Common myeloid progenitor, CD34-positive (primary cell): ENCODE measurements around the gene EIF4E2.

Experiments used
- CTCF ChIA-PET: fragments of 350-600 bp; sonication (Branson Sonifier 250); formaldehyde crosslinking; loops from one replicate; lab custom pipeline; 2021; ENCODE audit warnings: antibody characterized with exemption; lab: Charles Lee
- POLR2A ChIA-PET: fragments of 350-600 bp; sonication (Branson Sonifier 250); formaldehyde crosslinking; loops from one replicate; lab custom pipeline; 2021; ENCODE audit warnings: antibody characterized with exemption; lab: Charles Lee
- DNase-seq, 3 donors: peaks; one replicate each; pipeline versions ENCODE4 v3.0.0 to v3.0.0-alpha.2; 2013
- H3K27ac ChIP-seq, 2 experiments: 1 replicate in 1 of 2; 2 replicates in 1 of 2; pipeline ENCODE4 v1.7.0; 2013; ENCODE audit warnings: inconsistent platforms in 2 of 2, low read length in 2 of 2, mild to moderate bottlenecking in 2 of 2, low read depth in 1 of 2, moderate library complexity in 1 of 2; ENCODE audit not compliant: severe bottlenecking in 2 of 2, insufficient read depth in 1 of 2, poor library complexity in 1 of 2
- H3K27me3 ChIP-seq, 5 experiments: replicated peaks in 2 of 5; 1 replicate in 3 of 5; 2 replicates in 2 of 5; pipeline versions ENCODE4 v1.6.1 to v1.7.0; 2013; ENCODE audit warnings: low read length in 4 of 5, mild to moderate bottlenecking in 2 of 5, moderate library complexity in 2 of 5, inconsistent platforms in 1 of 5; ENCODE audit not compliant: insufficient read depth in 5 of 5, control insufficient read depth in 4 of 5
- H3K36me3 ChIP-seq, 4 experiments: 1 replicate in 2 of 4; 2 replicates in 2 of 4; pipeline versions ENCODE4 v1.6.1 to v1.7.0; 2013; ENCODE audit warnings: low read length in 3 of 4, control low read depth in 1 of 4, mild to moderate bottlenecking in 1 of 4; ENCODE audit not compliant: control insufficient read depth in 4 of 4, insufficient read depth in 4 of 4
- H3K4me1 ChIP-seq, 4 experiments: 1 replicate in 3 of 4; 2 replicates in 1 of 4; pipeline versions ENCODE4 v1.6.1 to v1.7.1; 2013; ENCODE audit warnings: low read length in 3 of 4, mild to moderate bottlenecking in 3 of 4, control low read depth in 1 of 4, inconsistent platforms in 1 of 4, moderate library complexity in 1 of 4; ENCODE audit not compliant: control insufficient read depth in 4 of 4, insufficient read depth in 4 of 4; ENCODE audit errors: control extremely low read depth in 1 of 4
- H3K4me3 ChIP-seq, 7 experiments: 1 replicate in 4 of 7; 2 replicates in 3 of 7; pipeline versions ENCODE4 v1.5.1 to v1.7.0; 2013; ENCODE audit warnings: mild to moderate bottlenecking in 7 of 7, low read length in 6 of 7, moderate library complexity in 6 of 7, inconsistent platforms in 2 of 7, low read depth in 2 of 7, control low read depth in 1 of 7; ENCODE audit not compliant: insufficient read depth in 4 of 7, control insufficient read depth in 1 of 7; ENCODE audit errors: extremely low read depth in 1 of 7
- H3K9me3 ChIP-seq, 5 experiments: 1 replicate in 4 of 5; 2 replicates in 1 of 5; pipeline versions ENCODE4 v1.6.1 to v1.7.1; 2013; ENCODE audit warnings: low read length in 4 of 5, mild to moderate bottlenecking in 2 of 5, inconsistent platforms in 1 of 5, low read depth in 1 of 5, moderate library complexity in 1 of 5; ENCODE audit not compliant: control insufficient read depth in 4 of 5, insufficient read depth in 2 of 5; ENCODE audit errors: control extremely low read depth in 1 of 5
- WGBS: methylation state at CpG from one replicate; pipeline ENCODE4 v1.1.5; 2013; ENCODE audit not compliant: insufficient coverage; 5-methylcytosine and 5-hydroxymethylcytosine counted together

Gene EIF4E2

DNA sequence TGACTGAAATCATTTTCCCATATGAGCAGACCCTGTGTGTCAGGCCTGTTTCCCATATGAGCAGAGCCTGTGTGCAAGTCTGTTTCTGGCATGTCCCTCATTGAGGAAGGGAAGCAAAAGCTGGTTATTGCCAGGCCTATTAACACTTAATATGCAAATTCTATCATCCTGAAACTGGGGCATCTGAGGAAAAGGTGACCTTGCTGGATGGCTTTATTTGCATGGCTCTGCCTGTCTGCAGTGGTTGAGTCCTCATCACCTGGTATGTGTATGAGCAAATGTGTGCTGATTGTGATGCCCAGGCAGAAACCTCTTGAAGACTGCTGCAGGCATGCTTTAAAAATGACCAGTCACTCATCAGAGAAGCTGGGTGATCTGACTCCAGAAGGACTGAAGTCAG is 31.2 kb downstream of the EIF4E2 start:
- DNase-seq, result no peak
- peaks cover 9 to 37% (median 16%) of the 10 kb centered on the region in 4 experiments for H3K36me3 ChIP-seq
- ChIA-PET CTCF (interaction anchor here (1.2 kb wide), 1 partner anchor 18 kb away, joined by 4 read pairs; no protein-coding TSS in a partner anchor), POLR2A (no interaction called here)
- no peak overlapping the region for H3K4me3 ChIP-seq
- no peak overlapping the region for H3K27ac ChIP-seq
- H3K4me1 ChIP-seq, result peaks cover 0 to 3% (median 0%) of the 10 kb centered on the region in 4 experiments
- H3K27me3 ChIP-seq, result no peaks in the 10 kb centered on the region
- peaks cover 0 to 6% (median 0%) of the 10 kb centered on the region in 5 experiments for H3K9me3 ChIP-seq

DNA sequence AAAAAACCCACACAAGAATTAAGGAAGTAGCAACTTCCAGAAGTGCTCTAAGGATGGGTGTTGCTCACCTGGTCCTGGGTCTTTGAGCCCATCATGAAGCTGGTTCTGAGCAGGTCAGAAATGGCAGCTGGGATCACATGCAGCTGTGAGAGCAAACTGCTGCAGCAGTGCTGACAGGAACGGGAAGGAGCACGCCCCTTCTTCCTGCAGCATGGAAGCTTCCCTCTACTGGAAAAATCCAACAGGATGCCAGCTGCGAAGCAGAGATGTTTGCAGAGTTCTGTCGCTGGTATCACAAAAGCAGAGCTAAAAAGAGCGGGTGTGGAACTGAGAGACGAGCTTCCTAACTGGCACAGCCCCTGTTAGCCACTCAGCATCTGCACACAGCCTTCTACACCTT is 33.7 kb downstream of the EIF4E2 start:
- Histone ChIP-seq H3K9me3 (peaks cover 0 to 6% (median 0%) of the 10 kb centered on the region in 5 experiments), H3K4me1 (peaks cover 0 to 8% (median 0%) of the 10 kb centered on the region in 4 experiments), H3K27me3 (no peaks in the 10 kb centered on the region), H3K27ac (no peak overlapping the region), H3K36me3 (peaks cover 9 to 37% (median 16%) of the 10 kb centered on the region in 4 experiments), H3K4me3 (no peak overlapping the region)
- ChIA-PET POLR2A (interaction anchor here (0.6 kb wide), 1 partner anchor 12 kb away, joined by 5 read pairs; no protein-coding TSS in a partner anchor), CTCF (no interaction called here)
- 95% methylated on average over 5 of the region's 6 CpGs for WGBS
- DNase-seq, result no peak

DNA sequence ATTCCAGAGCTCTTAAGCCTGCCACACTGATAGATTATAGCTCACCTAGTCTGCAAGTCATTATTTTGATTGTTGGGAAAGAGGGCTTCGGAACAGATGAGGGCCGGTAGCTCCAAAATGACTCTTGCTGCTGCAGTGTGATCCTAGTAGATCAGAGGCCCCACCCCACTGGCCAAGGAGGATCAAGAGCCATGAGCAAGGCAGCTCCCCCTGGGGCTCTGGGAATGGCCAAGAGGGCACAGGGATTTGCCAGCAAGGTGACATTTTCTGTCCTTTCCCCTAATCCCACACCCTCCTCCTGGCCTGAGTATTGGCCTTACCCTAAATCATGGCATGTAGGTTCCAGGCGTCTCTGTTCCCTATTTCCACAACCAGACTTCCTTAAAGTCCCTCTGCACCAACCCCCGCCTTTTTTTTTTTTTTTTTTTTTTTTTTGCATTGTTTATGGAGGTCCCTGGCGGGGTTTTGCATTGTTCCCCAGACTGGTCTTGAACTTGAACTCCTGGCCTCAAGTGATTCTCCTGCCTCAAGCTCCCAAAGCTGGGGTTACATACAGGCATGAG is 36.5 kb downstream of the EIF4E2 start:
- POLR2A ChIA-PET, result no interaction called here

GRCh38 chr2:232587512-232587911 is 37.0 kb downstream of the EIF4E2 start:
- WGBS, result 79% methylated on average over 6 of the region's 7 CpGs
- Histone ChIP-seq H3K4me1 (peaks cover 0 to 4% (median under 1%) of the 10 kb centered on the region in 4 experiments), H3K9me3 (peaks cover 0 to 6% (median 0%) of the 10 kb centered on the region in 5 experiments), H3K27ac (no peak overlapping the region), H3K36me3 (peaks cover 2 to 18% (median 6%) of the 10 kb centered on the region in 4 experiments), H3K4me3 (no peak overlapping the region), H3K27me3 (no peaks in the 10 kb centered on the region)
- no peak for DNase-seq
- ChIA-PET POLR2A (no interaction called here), CTCF (no interaction called here)

More for the DNA sequence above, 36.5 kb downstream of the EIF4E2 start:
- CTCF ChIA-PET, result no interaction called here
- Histone ChIP-seq H3K27me3 (no peaks in the 10 kb centered on the region), H3K27ac (no peak overlapping the region), H3K36me3 (peaks cover 4 to 22% (median 7%) of the 10 kb centered on the region in 4 experiments), H3K4me1 (peaks cover 0 to 4% (median 0%) of the 10 kb centered on the region in 4 experiments), H3K4me3 (no peak overlapping the region), H3K9me3 (peaks cover 0 to 6% (median 0%) of the 10 kb centered on the region in 5 experiments)
- 93% methylated on average over 3 of the region's 5 CpGs for WGBS
- DNase-seq, result no peak

- Histone ChIP-seq H3K36me3 (peaks cover 2 to 13% (median 4%) of the 10 kb centered on the region in 4 experiments), H3K4me3 (no peak overlapping the region)
- WGBS, result 91% methylated on average over 8 of the region's 8 CpGs
Measured at GRCh38 chr2:232588031-232588430, 37.5 kb downstream of the EIF4E2 start.

GRCh38 chr2:232588680-232589585 is 38.4 kb downstream of the EIF4E2 start:
- POLR2A ChIA-PET, result no interaction called here
- no peak overlapping the region for H3K27ac ChIP-seq
- no peaks in the 10 kb centered on the region for H3K27me3 ChIP-seq

More at GRCh38 chr2:232588031-232588430, 37.5 kb downstream of the EIF4E2 start:
- Histone ChIP-seq H3K4me1 (peaks cover 0 to 7% (median 2%) of the 10 kb centered on the region in 4 experiments), H3K9me3 (peaks cover 0 to 6% (median 0%) of the 10 kb centered on the region in 5 experiments), H3K27me3 (no peaks in the 10 kb centered on the region), H3K27ac (no peak overlapping the region)
- CTCF ChIA-PET, result no interaction called here
- no peak for DNase-seq
- POLR2A ChIA-PET, result no interaction called here

More at GRCh38 chr2:232588680-232589585, 38.4 kb downstream of the EIF4E2 start:
- Histone ChIP-seq H3K4me1 (peaks cover 0 to 11% (median 6%) of the 10 kb centered on the region in 4 experiments), H3K4me3 (no peak overlapping the region), H3K36me3 (peaks cover 0 to 5% (median 0%) of the 10 kb centered on the region in 4 experiments), H3K9me3 (peaks cover 0 to 6% (median 0%) of the 10 kb centered on the region in 5 experiments)
- CTCF ChIA-PET, result no interaction called here
- DNase-seq, result no peak
- 91% methylated on average over 14 of the region's 18 CpGs for WGBS
